Thyroid gland (tissue), 4 donors: ENCODE data around the gene INSYN2A. TPM values are rescaled to one million over a fixed set of nuclear protein-coding genes. Genes with fewer than 3 reads are reported as not detected.

Source experiments
- DNase-seq, 2 donors: peaks; one replicate each; pipeline ENCODE4 v3.0.0-alpha.2; 2019
- H3K27ac ChIP-seq, 3 donors: fragments of 200-600 bp; sonication (generic); 1 replicate in 2 of 3; 2 replicates in 1 of 3; pipeline ENCODE4 v1.5.1; 2016 to 2019; ENCODE audit warnings: mild to moderate bottlenecking in 1 of 3, moderate library complexity in 1 of 3
- H3K27me3 ChIP-seq: fragments of 200-600 bp; sonication (generic); one replicate; pipeline ENCODE4 v1.5.1; 2019
- H3K36me3 ChIP-seq, 2 donors: fragments of 200-600 bp; sonication (generic); one replicate each; pipeline ENCODE4 v1.5.1; 2016 to 2019
- H3K4me1 ChIP-seq, 2 donors: fragments of 200-600 bp; sonication (generic); one replicate each; pipeline ENCODE4 v1.5.1; 2017 to 2019
- H3K4me3 ChIP-seq, 3 donors: fragments of 200-600 bp; sonication (generic); replicated peaks in 1 of 3; 1 replicate in 2 of 3; 2 replicates in 1 of 3; pipeline ENCODE4 v1.5.1; 2016; ENCODE audit warnings: mild to moderate bottlenecking in 1 of 3
- H3K9me3 ChIP-seq: fragments of 200-600 bp; sonication (generic); one replicate; pipeline ENCODE4 v1.5.1; 2017
- POLR2A ChIP-seq, 2 donors: fragments of 450-650 bp; IDR thresholded peaks; one replicate each; pipeline ENCODE4 v1.6.1; 2017; ENCODE audit warnings: antibody characterized with exemption in 2 of 2, mild to moderate bottlenecking in 2 of 2, moderate library complexity in 1 of 2
- WGBS, 2 donors: methylation state at CpG; one replicate each; pipeline ENCODE4 v1.1.5; 2017; 5-methylcytosine and 5-hydroxymethylcytosine counted together
- intact Hi-C: fragments of 100-400 bp; cut with DNase I; formaldehyde crosslinking; loops from one replicate; pipeline ENCODE4 v1.15.1; 2023
- total RNA-seq, 4 donors: library from RNA; depleted of rRNA; stranded (reverse); fragments of >200 nt; gene quantifications; one replicate each; pipeline ENCODE4 v1.2.3, GENCODE V29; 2016
- TF ChIP-seq, protein P1 (sequence below), 6 experiments: fragments of 200-600 bp in 3 of 6; fragments of 450-650 bp in 3 of 6; sonication (generic) in 3 of 6; IDR thresholded peaks; one replicate each; pipeline ENCODE4 v1.5.1; 2016 to 2019; ENCODE audit warnings: antibody characterized with exemption in 6 of 6, mild to moderate bottlenecking in 2 of 6, inconsistent platforms in 1 of 6, moderate library complexity in 1 of 6

INSYN2A gene
- total RNA-seq, 4 donors from 2014 or later = 0.27 TPM; not detected in 3

DNA sequence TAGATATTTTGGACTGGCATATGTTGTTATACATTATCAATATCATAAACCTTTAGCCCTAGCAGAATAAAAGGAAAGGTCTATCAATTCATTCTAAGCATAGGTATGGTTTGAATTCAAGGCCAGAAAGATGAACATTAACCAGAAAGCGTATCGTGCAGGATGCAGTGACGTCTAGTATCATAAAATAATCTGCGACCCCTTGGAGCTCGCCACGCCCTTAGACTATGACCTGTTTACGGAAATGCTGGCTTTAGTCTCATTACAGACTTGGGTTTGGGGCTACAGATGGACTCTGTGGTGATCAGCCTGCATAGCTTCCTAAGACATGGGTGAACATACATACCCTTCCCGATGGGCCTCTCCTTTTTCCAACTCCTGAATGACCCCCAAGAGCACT is 21.5 kb downstream of the INSYN2A start:
- intact Hi-C loops = no loop called here
- no peaks in the 10 kb centered on the region for H3K9me3 ChIP-seq

DNA sequence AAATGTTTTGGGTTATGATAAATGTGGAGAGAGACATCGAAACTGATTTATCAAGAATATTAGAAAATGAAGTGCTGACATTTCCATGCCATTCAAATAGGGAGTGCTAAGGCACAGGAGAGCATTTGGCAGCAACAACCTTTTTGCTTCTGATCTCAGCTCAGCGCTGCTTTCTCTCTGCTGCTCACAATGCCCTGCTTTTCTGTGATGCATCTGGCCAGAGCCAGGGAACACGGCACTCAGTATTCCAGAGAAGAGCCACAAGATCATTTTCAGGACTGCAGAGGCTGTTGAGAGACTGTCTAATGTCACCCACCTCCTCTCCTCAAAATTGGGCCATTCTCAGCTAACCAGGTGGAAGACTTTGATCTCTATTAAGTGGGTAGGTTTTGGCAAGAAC is 28.1 kb downstream of the INSYN2A start:
- H3K4me3 ChIP-seq = no peak overlapping the region
- H3K4me1 ChIP-seq = no peaks in the 10 kb centered on the region
- H3K27ac ChIP-seq = no peak overlapping the region
- no peaks in the 10 kb centered on the region for H3K36me3 ChIP-seq
- no peak for TF ChIP-seq POLR2A (IDR thresholded peaks at IDR 0.05)
- TF ChIP-seq, protein P1, sequence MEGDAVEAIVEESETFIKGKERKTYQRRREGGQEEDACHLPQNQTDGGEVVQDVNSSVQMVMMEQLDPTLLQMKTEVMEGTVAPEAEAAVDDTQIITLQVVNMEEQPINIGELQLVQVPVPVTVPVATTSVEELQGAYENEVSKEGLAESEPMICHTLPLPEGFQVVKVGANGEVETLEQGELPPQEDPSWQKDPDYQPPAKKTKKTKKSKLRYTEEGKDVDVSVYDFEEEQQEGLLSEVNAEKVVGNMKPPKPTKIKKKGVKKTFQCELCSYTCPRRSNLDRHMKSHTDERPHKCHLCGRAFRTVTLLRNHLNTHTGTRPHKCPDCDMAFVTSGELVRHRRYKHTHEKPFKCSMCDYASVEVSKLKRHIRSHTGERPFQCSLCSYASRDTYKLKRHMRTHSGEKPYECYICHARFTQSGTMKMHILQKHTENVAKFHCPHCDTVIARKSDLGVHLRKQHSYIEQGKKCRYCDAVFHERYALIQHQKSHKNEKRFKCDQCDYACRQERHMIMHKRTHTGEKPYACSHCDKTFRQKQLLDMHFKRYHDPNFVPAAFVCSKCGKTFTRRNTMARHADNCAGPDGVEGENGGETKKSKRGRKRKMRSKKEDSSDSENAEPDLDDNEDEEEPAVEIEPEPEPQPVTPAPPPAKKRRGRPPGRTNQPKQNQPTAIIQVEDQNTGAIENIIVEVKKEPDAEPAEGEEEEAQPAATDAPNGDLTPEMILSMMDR (IDR thresholded peaks at IDR 0.05) = no peak
- H3K9me3 ChIP-seq = no peaks in the 10 kb centered on the region
- H3K27me3 ChIP-seq = no peaks in the 10 kb centered on the region
- WGBS, 2 donors = 91 to 92% methylated on average over 3 of the region's 3 CpGs
- intact Hi-C loops = no loop called here
- DNase-seq = no peak

More for the DNA sequence above, 21.5 kb downstream of the INSYN2A start:
- no peaks in the 10 kb centered on the region for H3K27me3 ChIP-seq
- H3K27ac ChIP-seq = no peak overlapping the region
- H3K4me1 ChIP-seq = no peaks in the 10 kb centered on the region
- no peak for TF ChIP-seq POLR2A (IDR thresholded peaks at IDR 0.05)
- TF ChIP-seq, protein P1 (IDR thresholded peaks at IDR 0.05) = no peak
- H3K36me3 ChIP-seq = no peaks in the 10 kb centered on the region
- no peak for DNase-seq
- 95% methylated on average over 8 of the region's 8 CpGs for WGBS, 2 donors
- H3K4me3 ChIP-seq = no peak overlapping the region

DNA sequence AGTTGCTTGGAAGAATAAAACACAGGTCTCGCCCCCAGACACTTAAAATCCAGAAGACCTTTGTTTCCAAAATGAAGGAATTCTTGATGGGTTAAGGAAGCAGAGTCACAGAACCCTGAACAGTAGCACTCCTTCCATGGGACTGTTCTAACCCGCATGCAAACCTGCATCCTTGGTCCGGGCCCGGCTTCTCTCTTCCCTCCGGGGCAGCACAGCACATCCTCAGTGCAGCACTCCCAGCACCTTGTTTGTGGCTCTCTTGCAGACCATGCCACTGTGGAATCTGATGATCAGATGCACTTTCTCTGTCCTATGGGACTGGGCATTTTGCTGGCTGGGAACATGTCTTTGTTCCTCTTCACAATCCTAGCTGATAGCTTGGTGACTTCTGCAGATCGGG is 33.5 kb downstream of the INSYN2A start:
- Histone ChIP-seq H3K4me1 (no peaks in the 10 kb centered on the region), H3K27ac (no peak overlapping the region), H3K27me3 (no peaks in the 10 kb centered on the region), H3K36me3 (no peaks in the 10 kb centered on the region), H3K4me3 (no peak overlapping the region), H3K9me3 (no peaks in the 10 kb centered on the region)
- DNase-seq = no peak
- TF ChIP-seq POLR2A (IDR thresholded peaks at IDR 0.05) = no peak
- TF ChIP-seq, protein P1 (IDR thresholded peaks at IDR 0.05) = no peak
- intact Hi-C loops = no loop called here
- WGBS, 2 donors = 96 to 97% methylated on average over 6 of the region's 6 CpGs

DNA sequence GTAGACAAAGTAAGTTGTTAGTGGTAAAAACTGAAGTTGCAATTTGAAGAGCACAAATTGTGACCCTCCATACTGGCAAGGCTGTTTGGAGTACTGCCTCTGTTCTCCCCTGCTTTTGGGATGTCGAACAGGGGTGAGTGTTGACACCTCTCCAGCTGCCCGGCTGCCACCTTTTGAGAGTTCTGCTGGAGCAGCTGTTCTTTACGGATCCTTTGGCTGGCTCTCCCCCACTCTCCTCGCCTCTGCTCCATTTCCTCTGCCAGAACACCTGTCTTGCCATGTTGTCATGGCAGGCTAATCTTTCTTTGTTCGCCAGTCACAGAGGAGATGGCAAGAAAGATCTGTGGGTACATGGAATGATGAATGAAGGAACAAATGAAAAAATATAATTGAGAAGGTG is 34.9 kb downstream of the INSYN2A start:
- Histone ChIP-seq H3K36me3 (no peaks in the 10 kb centered on the region), H3K27me3 (no peaks in the 10 kb centered on the region), H3K27ac (no peak overlapping the region), H3K4me1 (no peaks in the 10 kb centered on the region), H3K9me3 (no peaks in the 10 kb centered on the region), H3K4me3 (no peak overlapping the region)
- no peak for DNase-seq
- intact Hi-C loops = no loop called here
- TF ChIP-seq, protein P1 (IDR thresholded peaks at IDR 0.05) = no peak
- no peak for TF ChIP-seq POLR2A (IDR thresholded peaks at IDR 0.05)
- 87 to 98% methylated on average over 5 of the region's 5 CpGs for WGBS, 2 donors

DNA sequence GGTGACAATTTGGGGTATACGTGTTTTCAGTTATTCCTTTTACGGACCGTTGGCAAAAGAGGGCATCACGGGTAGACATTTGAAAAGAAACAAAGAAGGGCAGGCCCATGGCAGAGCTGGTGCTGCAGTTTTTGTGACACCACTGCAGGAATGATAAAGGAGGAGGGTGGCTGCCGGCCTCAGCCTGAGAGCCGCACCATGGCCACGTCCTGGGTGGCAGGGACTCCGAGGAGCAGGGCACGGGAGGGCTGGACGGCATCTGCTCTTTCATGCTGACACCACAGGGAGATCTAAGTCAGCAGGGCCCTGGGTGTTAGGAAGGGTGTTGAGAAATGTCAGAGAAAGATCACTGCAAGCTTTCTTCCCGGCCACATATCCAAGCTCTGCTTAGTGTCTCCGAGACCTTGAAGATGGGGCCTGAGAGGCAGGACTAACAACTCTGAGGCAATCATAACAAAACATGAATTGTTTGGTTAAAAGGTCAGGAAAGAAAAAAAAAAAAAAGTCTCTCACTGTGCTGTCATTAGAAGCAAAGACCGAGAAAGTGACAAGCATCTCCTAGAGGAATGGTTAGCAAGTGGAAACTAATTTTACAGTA is 36.6 kb downstream of the INSYN2A start:
- Histone ChIP-seq H3K4me1 (no peaks in the 10 kb centered on the region), H3K27ac (no peak overlapping the region), H3K4me3 (no peak overlapping the region), H3K36me3 (no peaks in the 10 kb centered on the region), H3K9me3 (no peaks in the 10 kb centered on the region), H3K27me3 (no peaks in the 10 kb centered on the region)
- no peak for TF ChIP-seq POLR2A (IDR thresholded peaks at IDR 0.05)
- TF ChIP-seq, protein P1 (IDR thresholded peaks at IDR 0.05) = no peak
- intact Hi-C loops = no loop called here
- DNase-seq = no peak
- WGBS, 2 donors = 76 to 83% methylated on average over 13 of the region's 13 CpGs
